ENCODE results near the gene MLLT3. TPM values are rescaled to one million over a fixed set of nuclear protein-coding genes. Genes with fewer than 3 reads are reported as not detected.

MLLT3 gene
- total and polyA plus RNA-seq, 2 donors (not counting 3 experiments of a cell fraction or from before 2014, with no cell fraction given): 6.1 to 10.0 TPM

DNA sequence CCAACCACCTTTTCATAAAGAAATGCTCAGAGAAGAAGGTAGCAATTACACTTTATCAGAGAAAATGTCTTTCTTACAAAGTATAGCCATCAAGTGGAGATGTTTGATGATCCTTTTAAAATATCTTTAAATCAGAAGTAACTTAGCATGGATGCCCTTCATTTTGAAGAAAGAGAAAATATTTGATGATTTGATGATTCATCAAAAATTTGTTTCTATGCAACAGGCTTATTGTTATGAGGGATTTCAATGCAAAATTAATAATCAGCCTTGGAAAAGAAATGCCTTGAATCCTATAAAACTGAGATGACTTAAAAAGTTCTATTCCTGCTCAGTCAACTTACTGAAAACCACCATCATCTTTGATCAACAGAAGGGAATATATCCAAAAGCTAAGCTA lies 291.6 kb downstream of the MLLT3 start:
- POLR2A ChIA-PET: no interaction called here
- no peak overlapping the region for H3K9ac ChIP-seq (replicated peaks; ENCODE audit: extremely low read depth, insufficient read depth, low read length)
- no peaks in the 10 kb centered on the region for H3K79me2 ChIP-seq (ENCODE audit: control insufficient read depth, insufficient read depth, low read length)
- dilution Hi-C loops (cut with MboI; ENCODE audit: extremely low pct_ligation_motif_present, low sequenced_read_pairs): no loop called here
- no peaks in the 10 kb centered on the region for H3K9me3 ChIP-seq (replicated peaks; ENCODE audit: control insufficient read depth, insufficient read depth, low read length)
- no TSS peak for BruUV-seq (replicated peaks)
- H3K27me3 ChIP-seq (ENCODE audit: control insufficient read depth in 2 of 2, insufficient read depth in 2 of 2, low read length in 2 of 2): peaks cover 2% of the 10 kb centered on the region in 2 experiments
- H3K4me2 ChIP-seq (ENCODE audit: insufficient read depth, low read length): no peak overlapping the region
- DNase-seq (ENCODE audit: low read depth, low spot score) (no peak), FAIRE-seq (no peak)
- H3K27ac ChIP-seq (ENCODE audit: insufficient read depth, low read depth, low read length): no peak overlapping the region
- no peaks in the 10 kb centered on the region for H4K20me1 ChIP-seq (replicated peaks; ENCODE audit: control insufficient read depth, extremely low read depth, insufficient read depth, low read length)
- CTCF ChIA-PET: no interaction called here
- H3K36me3 ChIP-seq (ENCODE audit: control insufficient read depth in 2 of 2, extremely low read depth in 1 of 2, insufficient read depth in 2 of 2, low read length in 2 of 2): no peaks in the 10 kb centered on the region
- TF ChIP-seq POLR2AphosphoS5 (IDR thresholded peaks at IDR 0.05; ENCODE audit: insufficient read depth, low read depth, low read length): no peak
- no peak for TF ChIP-seq FOS (IDR thresholded peaks at IDR 0.05; ENCODE audit: borderline replicate concordance, insufficient read depth, low read length)
- TF ChIP-seq, protein P1, sequence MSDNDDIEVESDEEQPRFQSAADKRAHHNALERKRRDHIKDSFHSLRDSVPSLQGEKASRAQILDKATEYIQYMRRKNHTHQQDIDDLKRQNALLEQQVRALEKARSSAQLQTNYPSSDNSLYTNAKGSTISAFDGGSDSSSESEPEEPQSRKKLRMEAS (IDR thresholded peaks at IDR 0.05; ENCODE audit: insufficient read depth, insufficient read length): no peak
- no peak overlapping the region for H3K4me3 ChIP-seq (replicated peaks in 1 of 3; ENCODE audit: insufficient read depth in 1 of 3, low read depth in 1 of 3, low read length in 3 of 3)
- intact Hi-C loops (cut with micrococcal nuclease): no loop called here
- H2AFZ ChIP-seq (ENCODE audit: low read depth, low read length): no peak overlapping the region
- no peaks in the 10 kb centered on the region for H3K9me1 ChIP-seq (replicated peaks; ENCODE audit: control insufficient read depth, extremely low read depth, insufficient read depth, low read length)
- H3K4me1 ChIP-seq (ENCODE audit: control insufficient read depth, extremely low read depth, insufficient read depth, low read length): no peaks in the 10 kb centered on the region

DNA sequence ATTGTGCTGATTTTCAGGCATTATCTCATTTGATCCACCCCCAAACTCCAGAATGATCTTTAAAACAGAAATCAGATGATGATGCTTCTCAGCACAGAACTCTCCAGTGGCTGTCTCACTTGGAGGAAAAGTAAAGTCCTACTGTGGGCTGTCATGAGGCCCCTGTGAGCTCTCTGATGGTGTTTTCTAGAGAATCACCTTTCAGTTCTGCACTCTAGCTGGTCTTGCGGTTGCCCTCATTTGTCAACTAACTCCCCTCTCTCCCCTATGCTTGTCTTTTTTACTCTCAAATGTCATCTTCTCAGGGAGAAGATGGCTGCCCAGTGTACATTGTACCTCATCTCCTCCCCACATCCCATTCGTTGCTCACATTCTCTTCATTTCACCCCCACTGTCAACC lies 295.8 kb downstream of the MLLT3 start:
- H3K4me2 ChIP-seq (ENCODE audit: insufficient read depth, low read length): no peak overlapping the region
- H3K79me2 ChIP-seq (ENCODE audit: control insufficient read depth, insufficient read depth, low read length): no peaks in the 10 kb centered on the region
- no peaks in the 10 kb centered on the region for H4K20me1 ChIP-seq (replicated peaks; ENCODE audit: control insufficient read depth, extremely low read depth, insufficient read depth, low read length)
- no peak for FAIRE-seq
- no peaks in the 10 kb centered on the region for H3K9me3 ChIP-seq (replicated peaks; ENCODE audit: control insufficient read depth, insufficient read depth, low read length)
- intact Hi-C loops (cut with micrococcal nuclease): no loop called here
- H2AFZ ChIP-seq (ENCODE audit: low read depth, low read length): no peak overlapping the region
- no peaks in the 10 kb centered on the region for H3K9me1 ChIP-seq (replicated peaks; ENCODE audit: control insufficient read depth, extremely low read depth, insufficient read depth, low read length)
- no peak for DNase-seq (ENCODE audit: low read depth, low spot score)
- H3K4me3 ChIP-seq (replicated peaks in 1 of 3; ENCODE audit: insufficient read depth in 1 of 3, low read depth in 1 of 3, low read length in 3 of 3): no peak overlapping the region
- TF ChIP-seq GATA2 (IDR thresholded peaks at IDR 0.05; ENCODE audit: insufficient read depth, insufficient read length, low read depth, low read length) (no peak), JUN (IDR thresholded peaks at IDR 0.05; ENCODE audit: borderline replicate concordance, insufficient read depth, insufficient read length, low read depth) (no peak), FOS (IDR thresholded peaks at IDR 0.05; ENCODE audit: borderline replicate concordance, insufficient read depth, low read length) (no peak), POLR2AphosphoS5 (IDR thresholded peaks at IDR 0.05; ENCODE audit: insufficient read depth, low read depth, low read length) (no peak)
- TF ChIP-seq, protein P2, sequence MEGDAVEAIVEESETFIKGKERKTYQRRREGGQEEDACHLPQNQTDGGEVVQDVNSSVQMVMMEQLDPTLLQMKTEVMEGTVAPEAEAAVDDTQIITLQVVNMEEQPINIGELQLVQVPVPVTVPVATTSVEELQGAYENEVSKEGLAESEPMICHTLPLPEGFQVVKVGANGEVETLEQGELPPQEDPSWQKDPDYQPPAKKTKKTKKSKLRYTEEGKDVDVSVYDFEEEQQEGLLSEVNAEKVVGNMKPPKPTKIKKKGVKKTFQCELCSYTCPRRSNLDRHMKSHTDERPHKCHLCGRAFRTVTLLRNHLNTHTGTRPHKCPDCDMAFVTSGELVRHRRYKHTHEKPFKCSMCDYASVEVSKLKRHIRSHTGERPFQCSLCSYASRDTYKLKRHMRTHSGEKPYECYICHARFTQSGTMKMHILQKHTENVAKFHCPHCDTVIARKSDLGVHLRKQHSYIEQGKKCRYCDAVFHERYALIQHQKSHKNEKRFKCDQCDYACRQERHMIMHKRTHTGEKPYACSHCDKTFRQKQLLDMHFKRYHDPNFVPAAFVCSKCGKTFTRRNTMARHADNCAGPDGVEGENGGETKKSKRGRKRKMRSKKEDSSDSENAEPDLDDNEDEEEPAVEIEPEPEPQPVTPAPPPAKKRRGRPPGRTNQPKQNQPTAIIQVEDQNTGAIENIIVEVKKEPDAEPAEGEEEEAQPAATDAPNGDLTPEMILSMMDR (IDR thresholded peaks at IDR 0.05; ENCODE audit: extremely low read depth in 1 of 2, insufficient read depth in 1 of 2, low read depth in 1 of 2, low read length in 2 of 2): no peak
- no peak overlapping the region for H3K9ac ChIP-seq (replicated peaks; ENCODE audit: extremely low read depth, insufficient read depth, low read length)
- BruUV-seq (replicated peaks): no TSS peak
- H3K36me3 ChIP-seq (ENCODE audit: control insufficient read depth in 2 of 2, extremely low read depth in 1 of 2, insufficient read depth in 2 of 2, low read length in 2 of 2): no peaks in the 10 kb centered on the region
- dilution Hi-C loops (cut with MboI; ENCODE audit: extremely low pct_ligation_motif_present, low sequenced_read_pairs): no loop called here
- CTCF ChIA-PET: no interaction called here
- peaks cover under 1 to 3% of the 10 kb centered on the region in 2 experiments for H3K27me3 ChIP-seq (ENCODE audit: control insufficient read depth in 2 of 2, insufficient read depth in 2 of 2, low read length in 2 of 2)
- H3K4me1 ChIP-seq (ENCODE audit: control insufficient read depth, extremely low read depth, insufficient read depth, low read length): no peaks in the 10 kb centered on the region
- H3K27ac ChIP-seq (ENCODE audit: insufficient read depth, low read depth, low read length): no peak overlapping the region
- POLR2A ChIA-PET: no interaction called here

Measured in endothelial cell of umbilical vein (primary cell).